VCaP (cell line): ENCODE measurements around the gene LUZP2.

Experiments
- H3K27ac ChIP-seq: fragments of 450-650 bp; 2 replicates; pipeline ENCODE4 v1.5.1; 2017
- TF ChIP-seq, protein P1 (sequence below): fragments of 450-650 bp; conservative IDR thresholded peaks from 2 replicates; pipeline ENCODE4 v1.5.1; 2017; ENCODE audit warnings: mild to moderate bottlenecking, moderate library complexity

LUZP2 gene

GRCh38 chr11:25119416-25119815 is 622.6 kb downstream of the LUZP2 start:
- TF ChIP-seq, protein P1, sequence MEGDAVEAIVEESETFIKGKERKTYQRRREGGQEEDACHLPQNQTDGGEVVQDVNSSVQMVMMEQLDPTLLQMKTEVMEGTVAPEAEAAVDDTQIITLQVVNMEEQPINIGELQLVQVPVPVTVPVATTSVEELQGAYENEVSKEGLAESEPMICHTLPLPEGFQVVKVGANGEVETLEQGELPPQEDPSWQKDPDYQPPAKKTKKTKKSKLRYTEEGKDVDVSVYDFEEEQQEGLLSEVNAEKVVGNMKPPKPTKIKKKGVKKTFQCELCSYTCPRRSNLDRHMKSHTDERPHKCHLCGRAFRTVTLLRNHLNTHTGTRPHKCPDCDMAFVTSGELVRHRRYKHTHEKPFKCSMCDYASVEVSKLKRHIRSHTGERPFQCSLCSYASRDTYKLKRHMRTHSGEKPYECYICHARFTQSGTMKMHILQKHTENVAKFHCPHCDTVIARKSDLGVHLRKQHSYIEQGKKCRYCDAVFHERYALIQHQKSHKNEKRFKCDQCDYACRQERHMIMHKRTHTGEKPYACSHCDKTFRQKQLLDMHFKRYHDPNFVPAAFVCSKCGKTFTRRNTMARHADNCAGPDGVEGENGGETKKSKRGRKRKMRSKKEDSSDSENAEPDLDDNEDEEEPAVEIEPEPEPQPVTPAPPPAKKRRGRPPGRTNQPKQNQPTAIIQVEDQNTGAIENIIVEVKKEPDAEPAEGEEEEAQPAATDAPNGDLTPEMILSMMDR = no peak
- H3K27ac ChIP-seq = no peak overlapping the region
